Mucosa of descending colon (tissue), 3 donors: Measurements from ENCODE around the gene RAC2. TPM values are rescaled to one million over a fixed set of nuclear protein-coding genes. Genes with fewer than 3 reads are reported as not detected.
A peak's percentile ranks its signal among the peaks of the same experiment; 100 is the strongest.
"Not testable (repeated sequence)": the region's sequence is repeated elsewhere in the genome, so short reads cannot be mapped to it uniquely, and the experiment has no call there.

Source experiments
- ATAC-seq: fragments of 200-7000 bp; cut with Tn5 transposase; one replicate; pipeline ENCODE4 v1.9.1; 2020; ENCODE audit warnings: mild to moderate bottlenecking, moderate library complexity
- DNase-seq, 3 donors: peaks; one replicate each; pipeline ENCODE4 v3.0.0-alpha.2; 2020
- H3K36me3 ChIP-seq: fragments of 200-600 bp; one replicate; pipeline ENCODE4 v1.8.0; 2021; ENCODE audit warnings: low read depth, mild to moderate bottlenecking
- H3K4me1 ChIP-seq: fragments of 200-600 bp; one replicate; pipeline ENCODE4 v1.8.0; 2021; ENCODE audit warnings: low read depth, mild to moderate bottlenecking
- H3K4me3 ChIP-seq: fragments of 200-600 bp; one replicate; pipeline ENCODE4 v1.8.0; 2021; ENCODE audit warnings: mild to moderate bottlenecking
- H3K9me3 ChIP-seq: fragments of 200-600 bp; one replicate; pipeline ENCODE4 v1.8.0; 2021; ENCODE audit warnings: mild to moderate bottlenecking
- CTCF ChIP-seq: fragments of 200-600 bp; IDR thresholded peaks from one replicate; pipeline ENCODE4 v1.8.0; 2022; ENCODE audit warnings: antibody characterized with exemption, mild to moderate bottlenecking
- intact Hi-C, 2 donors: fragments of 100-400 bp; cut with DNase I in 1 of 2; cut with micrococcal nuclease in 1 of 2; formaldehyde crosslinking; loops; one replicate each; pipeline versions ENCODE4 v1.11.0 to v1.11.1; 2022; cut with DNase I, micrococcal nuclease
- total RNA-seq, 3 donors: library from RNA; stranded (reverse); fragmentation: NEBNext Ultra II Directional in 2 of 3; extraction: Animal tissue kit (Norgen Biotek cat#: 25700) in 2 of 3; gene quantifications; one replicate each; pipeline versions ENCODE4 v1.2.1 to v1.2.4, GENCODE V29; 2021 to 2023
- donor health status: DM: no; HTN: no; CAD: no; lungs with moderate emphysema.
- donor health status: DM: no; HTN: no; CAD: no.
- donor health status: DM: no; HTN: yes; CAD: no.

RAC2 gene
- total RNA-seq, 3 donors from 2014 or later, result 15.3 to 26.8 (median 16.4) TPM

DNA sequence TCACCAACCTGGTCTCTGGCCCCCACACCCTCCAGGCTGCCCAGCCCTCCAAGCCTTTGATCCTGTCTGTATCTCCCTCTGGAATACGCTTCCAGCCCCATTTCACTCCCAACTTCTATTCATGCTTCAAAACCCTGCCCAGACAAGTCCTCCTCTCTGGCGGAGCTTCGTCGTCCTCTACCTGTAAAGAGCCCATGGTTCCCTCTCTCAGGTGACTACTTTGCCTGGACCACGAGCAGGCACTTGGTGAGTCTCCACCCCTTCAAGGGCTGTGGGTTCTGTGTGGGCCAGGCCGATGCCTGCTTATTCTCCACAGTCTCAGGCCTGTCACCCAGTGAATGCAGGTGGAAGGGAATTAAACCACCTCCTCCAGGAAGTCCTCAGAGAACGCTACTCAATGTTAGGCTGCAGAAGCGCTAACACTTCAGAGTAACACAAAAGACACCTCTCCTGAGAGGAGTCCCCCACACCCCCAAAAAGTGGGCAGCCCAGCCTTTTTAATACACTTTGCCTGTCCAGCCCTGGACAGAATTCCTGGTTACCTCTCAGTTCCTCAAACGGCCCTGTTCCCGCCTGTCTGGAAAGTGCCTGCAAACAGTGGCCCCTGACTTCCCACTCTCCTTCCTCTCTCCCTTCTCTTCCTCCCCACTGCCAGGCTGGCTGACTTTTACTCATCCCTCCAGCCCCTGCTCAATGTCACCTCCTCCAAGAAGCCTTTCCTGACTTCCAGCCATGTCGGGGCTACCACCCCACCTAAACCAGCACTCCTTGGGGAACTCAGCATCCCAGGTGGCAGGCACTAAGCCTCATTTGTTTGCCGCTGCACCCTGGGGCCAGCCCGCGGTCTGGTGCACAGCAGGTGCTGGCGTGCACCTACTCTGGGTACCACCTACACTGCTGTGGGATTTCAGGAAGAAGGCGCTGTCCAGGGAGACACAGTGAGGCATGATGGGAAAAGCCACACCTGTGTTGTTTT lies 9.0 kb downstream of the RAC2 start:
- intact Hi-C loops, result no loop called here
- no peak for ATAC-seq
- TF ChIP-seq CTCF, result no peak
- Histone ChIP-seq H3K9me3 (no peaks in the 10 kb centered on the region), H3K4me1 (peaks cover 5% of the 10 kb centered on the region), H3K36me3 (no peaks in the 10 kb centered on the region), H3K4me3 (no peak overlapping the region)
- DNase-seq, result peak in 1 of 3 donors; percentile 45

GRCh38 chr22:37233751-37234631 lies 10.1 kb downstream of the RAC2 start:
- Histone ChIP-seq H3K4me1 (peaks cover 10% of the 10 kb centered on the region), H3K9me3 (no peaks in the 10 kb centered on the region), H3K4me3 (no peak overlapping the region), H3K36me3 (no peaks in the 10 kb centered on the region)
- DNase-seq (peak in 1 of 3 donors; percentile 53), ATAC-seq (no peak)
- TF ChIP-seq CTCF, result no peak
- intact Hi-C loops, result no loop called here

DNA sequence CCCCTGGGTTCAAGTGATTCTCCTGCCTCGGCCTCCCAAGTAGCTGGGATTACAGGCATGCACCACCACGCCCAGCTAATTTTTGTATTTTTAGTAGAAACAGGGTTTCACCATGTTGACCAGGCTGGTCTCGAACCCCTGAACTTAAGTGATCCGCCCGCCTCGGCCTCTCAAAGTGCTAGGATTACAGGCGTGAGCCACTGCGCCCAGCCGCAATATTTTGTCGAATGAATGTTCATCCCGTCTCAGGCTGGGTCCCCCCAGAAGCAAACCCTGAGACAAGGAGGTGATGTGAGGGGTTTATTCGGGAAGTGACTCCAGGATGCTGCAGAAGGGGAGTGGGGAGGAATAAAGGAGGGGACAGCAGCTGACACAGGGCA lies 10.7 kb downstream of the RAC2 start:
- ATAC-seq, H3K9me3 ChIP-seq, intact Hi-C loops, H3K4me3 ChIP-seq, H3K36me3 ChIP-seq: not testable (repeated sequence)
- peaks cover 13% of the 10 kb centered on the region for H3K4me1 ChIP-seq
- DNase-seq, result peak in 1 of 3 donors; percentile 10

DNA sequence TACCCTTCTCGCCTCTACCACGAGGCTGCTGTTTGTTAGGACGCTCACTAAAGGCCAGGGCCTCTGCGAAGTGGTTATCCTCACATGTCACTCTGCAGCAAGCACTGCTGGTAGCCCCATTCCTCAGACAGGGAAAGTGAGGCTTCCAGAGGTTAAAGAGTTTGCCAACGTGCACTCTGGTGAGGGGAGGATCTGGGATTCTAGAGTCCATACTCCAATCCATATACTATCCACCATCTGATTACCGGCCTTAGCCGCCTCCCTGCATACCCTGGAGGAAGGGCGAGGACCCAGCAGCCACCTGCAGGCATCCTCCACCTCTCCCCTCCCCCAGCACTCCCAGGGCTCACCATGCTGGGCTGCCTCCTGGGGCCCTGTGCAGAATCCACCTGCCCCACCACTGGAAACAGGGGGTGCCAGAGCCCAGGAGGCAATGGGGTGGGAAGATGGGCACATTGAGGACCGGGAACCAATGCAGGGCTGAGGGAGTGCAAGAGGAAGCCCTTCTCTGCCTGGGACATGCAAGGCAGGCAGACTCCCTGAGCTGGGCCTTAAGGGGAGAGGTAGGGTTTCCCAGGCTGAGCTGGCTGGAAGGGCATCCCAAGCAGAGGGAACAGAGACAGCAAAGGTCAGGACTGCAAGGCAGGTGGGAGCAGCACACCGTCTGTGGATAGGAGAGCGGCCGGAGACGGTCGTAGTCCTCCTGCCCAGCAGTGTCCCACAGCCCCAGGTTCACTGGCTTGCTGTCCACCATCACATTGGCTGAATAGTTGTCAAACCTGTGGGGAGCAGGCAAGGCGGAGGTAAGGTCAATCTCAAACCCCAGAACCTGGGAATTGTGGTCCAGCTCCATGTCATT lies 11.7 kb downstream of the RAC2 start:
- Histone ChIP-seq H3K9me3 (no peaks in the 10 kb centered on the region), H3K36me3 (no peaks in the 10 kb centered on the region), H3K4me3 (no peak overlapping the region), H3K4me1 (peaks cover 13% of the 10 kb centered on the region)
- DNase-seq, result peak in 1 of 3 donors; percentile 48
- intact Hi-C loops, result no loop called here
- no peak for TF ChIP-seq CTCF
- no peak for ATAC-seq

DNA sequence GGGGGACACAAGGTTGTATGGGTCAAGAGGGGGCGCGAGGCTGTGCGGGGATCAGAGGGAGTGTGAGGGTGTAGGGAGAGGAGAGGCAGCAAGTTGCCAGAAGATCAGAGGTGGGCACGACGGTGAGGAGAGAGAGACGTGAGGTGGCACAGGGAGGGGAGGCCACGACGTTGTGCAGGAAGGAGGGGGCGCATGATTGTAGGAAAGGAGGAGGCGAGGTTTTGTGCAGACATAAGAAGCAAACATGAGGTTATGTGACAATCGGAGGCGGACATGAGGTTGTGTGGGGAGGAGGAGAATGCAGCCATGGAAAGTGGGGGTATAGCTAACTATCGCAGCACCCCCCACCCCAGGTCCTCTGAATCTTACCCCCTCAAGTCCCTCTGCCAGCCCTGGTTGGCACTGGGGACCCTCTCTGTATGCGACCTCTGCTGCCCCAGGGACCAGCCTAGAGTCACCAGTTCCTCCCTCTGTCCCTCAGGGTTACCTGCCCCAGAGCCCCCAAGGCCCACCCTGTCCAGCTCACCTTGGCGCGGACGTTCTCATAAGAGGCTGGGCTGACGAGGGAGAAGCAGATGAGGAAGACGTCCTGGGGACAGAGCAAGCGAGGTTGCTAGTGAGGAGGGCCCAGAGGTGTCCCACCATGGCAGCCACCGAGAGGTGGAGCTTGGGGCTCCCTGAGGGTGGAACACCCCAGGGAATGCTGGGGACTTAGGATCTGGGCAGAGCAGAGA lies 12.5 kb downstream of the RAC2 start:
- Histone ChIP-seq H3K4me1 (peaks cover 13% of the 10 kb centered on the region), H3K9me3 (no peaks in the 10 kb centered on the region)
- intact Hi-C loops, result no loop called here

More for the DNA sequence above, 12.5 kb downstream of the RAC2 start:
- no peak for ATAC-seq
- DNase-seq, result peak in 1 of 3 donors; percentile 45
- Histone ChIP-seq H3K36me3 (no peaks in the 10 kb centered on the region), H3K4me3 (no peak overlapping the region)
- TF ChIP-seq CTCF, result no peak
